ENCODE results near the gene EBF3. TPM values are rescaled to one million over a fixed set of nuclear protein-coding genes. Genes with fewer than 3 reads are reported as not detected.

The EBF3 gene
- total RNA-seq, 2 donors from 2014 or later = 0.44 to 2.0 TPM

- H3K27ac Mint-ChIP-seq = no peak overlapping the region
- Histone ChIP-seq H3K27ac (ENCODE audit: low read depth, low read length) (no peak overlapping the region), H3K9ac (ENCODE audit: extremely low read depth, low read length, poor library complexity, severe bottlenecking) (no peak overlapping the region), H3K27me3 (ENCODE audit: control insufficient read depth, insufficient read depth, low read length, poor library complexity, severe bottlenecking) (no peaks in the 10 kb centered on the region), H3K36me3 (ENCODE audit: control insufficient read depth, insufficient read depth, low read length) (no peaks in the 10 kb centered on the region), H3K4me1 (ENCODE audit: control insufficient read depth, insufficient read depth, low read length) (peaks cover 7% of the 10 kb centered on the region), H3K4me3 (ENCODE audit: low read length) (peak overlapping the region; percentile 50), H3K9me3 (ENCODE audit: control insufficient read depth, low read length) (peaks cover 10% of the 10 kb centered on the region)
- peaks cover 8% of the 10 kb centered on the region for H3K36me3 Mint-ChIP-seq (ENCODE audit: low read depth)
- TF ChIP-seq, protein P1, sequence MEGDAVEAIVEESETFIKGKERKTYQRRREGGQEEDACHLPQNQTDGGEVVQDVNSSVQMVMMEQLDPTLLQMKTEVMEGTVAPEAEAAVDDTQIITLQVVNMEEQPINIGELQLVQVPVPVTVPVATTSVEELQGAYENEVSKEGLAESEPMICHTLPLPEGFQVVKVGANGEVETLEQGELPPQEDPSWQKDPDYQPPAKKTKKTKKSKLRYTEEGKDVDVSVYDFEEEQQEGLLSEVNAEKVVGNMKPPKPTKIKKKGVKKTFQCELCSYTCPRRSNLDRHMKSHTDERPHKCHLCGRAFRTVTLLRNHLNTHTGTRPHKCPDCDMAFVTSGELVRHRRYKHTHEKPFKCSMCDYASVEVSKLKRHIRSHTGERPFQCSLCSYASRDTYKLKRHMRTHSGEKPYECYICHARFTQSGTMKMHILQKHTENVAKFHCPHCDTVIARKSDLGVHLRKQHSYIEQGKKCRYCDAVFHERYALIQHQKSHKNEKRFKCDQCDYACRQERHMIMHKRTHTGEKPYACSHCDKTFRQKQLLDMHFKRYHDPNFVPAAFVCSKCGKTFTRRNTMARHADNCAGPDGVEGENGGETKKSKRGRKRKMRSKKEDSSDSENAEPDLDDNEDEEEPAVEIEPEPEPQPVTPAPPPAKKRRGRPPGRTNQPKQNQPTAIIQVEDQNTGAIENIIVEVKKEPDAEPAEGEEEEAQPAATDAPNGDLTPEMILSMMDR (conservative IDR thresholded peaks at IDR 0.05) = peak; percentile 71
- no peak overlapping the region for H3K4me3 Mint-ChIP-seq
- DNase-seq = no peak
- WGBS, 2 experiments (ENCODE audit: insufficient coverage in 1 of 2, insufficient read length in 1 of 2) = no CpG with 5 or more reads among the region's 2 CpGs
- H3K27me3 Mint-ChIP-seq (ENCODE audit: insufficient read depth) = peaks cover 2% of the 10 kb centered on the region
- H3K4me1 Mint-ChIP-seq = peaks cover 13% of the 10 kb centered on the region
- peaks cover 12% of the 10 kb centered on the region for H3K9me3 Mint-ChIP-seq
Measured at GRCh38 chr10:129853562-129853903, 110.5 kb downstream of the EBF3 start.

DNA sequence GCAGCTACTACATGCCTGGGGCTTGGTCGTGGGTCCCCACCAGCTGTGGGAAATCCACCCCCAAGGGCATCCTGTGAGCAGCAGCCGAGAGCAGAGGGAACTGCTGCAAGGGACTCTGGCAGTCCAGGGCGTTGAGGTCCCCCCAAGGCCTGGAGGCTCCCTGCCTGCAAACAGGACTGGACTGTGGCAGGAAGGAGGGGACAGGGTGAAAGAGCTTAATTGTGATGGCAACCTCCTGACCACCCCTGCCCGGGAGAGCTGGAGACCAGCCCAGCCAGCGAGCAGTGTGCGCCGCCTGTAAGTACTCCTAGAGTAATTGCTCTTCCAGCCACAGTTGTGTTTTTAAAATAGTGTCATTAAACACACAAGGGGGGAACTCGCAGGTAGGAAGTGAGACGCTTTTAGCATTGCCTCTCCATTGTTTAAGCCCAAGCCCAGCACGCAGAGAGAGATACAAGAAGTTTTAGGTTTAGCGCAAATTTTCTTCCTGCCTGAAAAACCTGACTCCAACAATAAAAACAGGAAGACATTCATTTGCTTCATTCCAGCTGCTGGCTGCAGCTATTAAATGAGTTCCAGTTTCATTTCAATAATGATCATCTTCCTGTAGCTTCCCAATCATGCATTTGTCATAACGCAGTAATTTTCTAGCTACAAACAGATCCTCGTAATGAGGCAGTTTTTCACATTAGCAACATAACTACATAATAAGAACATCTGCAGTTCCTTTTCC is 111.1 kb downstream of the EBF3 start:
- WGBS, 2 experiments (ENCODE audit: insufficient coverage in 1 of 2, insufficient read length in 1 of 2) = 82 to 88% methylated on average over 12 to 13 of the region's 13 CpGs
- DNase-seq = no peak
- peak overlapping the region; percentile 50 for H3K4me3 ChIP-seq (ENCODE audit: low read length)
- peaks cover 7% of the 10 kb centered on the region for H3K4me1 ChIP-seq (ENCODE audit: control insufficient read depth, insufficient read depth, low read length)
- H3K27ac Mint-ChIP-seq = peak overlapping the region; percentile 8
- TF ChIP-seq, protein P1 (conservative IDR thresholded peaks at IDR 0.05) = no peak
- peaks cover 8% of the 10 kb centered on the region for H3K36me3 Mint-ChIP-seq (ENCODE audit: low read depth)
- peaks cover 13% of the 10 kb centered on the region for H3K4me1 Mint-ChIP-seq
- no peaks in the 10 kb centered on the region for H3K36me3 ChIP-seq (ENCODE audit: control insufficient read depth, insufficient read depth, low read length)
- H3K9ac ChIP-seq (ENCODE audit: extremely low read depth, low read length, poor library complexity, severe bottlenecking) = no peak overlapping the region
- H3K9me3 ChIP-seq (ENCODE audit: control insufficient read depth, low read length) = peaks cover 10% of the 10 kb centered on the region
- no peak overlapping the region for H3K4me3 Mint-ChIP-seq
- H3K27me3 ChIP-seq (ENCODE audit: control insufficient read depth, insufficient read depth, low read length, poor library complexity, severe bottlenecking) = no peaks in the 10 kb centered on the region
- H3K27me3 Mint-ChIP-seq (ENCODE audit: insufficient read depth) = peaks cover 4% of the 10 kb centered on the region
- no peak overlapping the region for H3K27ac ChIP-seq (ENCODE audit: low read depth, low read length)
- peaks cover 12% of the 10 kb centered on the region for H3K9me3 Mint-ChIP-seq

- Mint-ChIP-seq H3K4me1 (peaks cover 13% of the 10 kb centered on the region), H3K27ac (no peak overlapping the region), H3K36me3 (ENCODE audit: low read depth) (peaks cover 8% of the 10 kb centered on the region), H3K27me3 (ENCODE audit: insufficient read depth) (peaks cover 4% of the 10 kb centered on the region), H3K9me3 (peaks cover 12% of the 10 kb centered on the region), H3K4me3 (no peak overlapping the region)
- Histone ChIP-seq H3K4me1 (ENCODE audit: control insufficient read depth, insufficient read depth, low read length) (peaks cover 7% of the 10 kb centered on the region), H3K4me3 (ENCODE audit: low read length) (no peak overlapping the region), H3K9ac (ENCODE audit: extremely low read depth, low read length, poor library complexity, severe bottlenecking) (no peak overlapping the region), H3K27me3 (ENCODE audit: control insufficient read depth, insufficient read depth, low read length, poor library complexity, severe bottlenecking) (no peaks in the 10 kb centered on the region), H3K27ac (ENCODE audit: low read depth, low read length) (no peak overlapping the region), H3K9me3 (ENCODE audit: control insufficient read depth, low read length) (peaks cover 10% of the 10 kb centered on the region), H3K36me3 (ENCODE audit: control insufficient read depth, insufficient read depth, low read length) (no peaks in the 10 kb centered on the region)
- TF ChIP-seq, protein P1 (conservative IDR thresholded peaks at IDR 0.05) = no peak
- DNase-seq = no peak
- 96 to 97% methylated on average over 12 to 17 of the region's 19 CpGs for WGBS, 2 experiments (ENCODE audit: insufficient coverage in 1 of 2, insufficient read length in 1 of 2)
Measured at GRCh38 chr10:129851941-129852640, 112.0 kb downstream of the EBF3 start.
